A549 treated with Mapracorat at 1 μM for 4 hours (cell line): ENCODE measurements around the gene RNU6-1. TPM values are rescaled to one million over a fixed set of nuclear protein-coding genes. Genes with fewer than 3 reads are reported as not detected.

ENCODE experiments used
- total RNA-seq: library from RNA; stranded (reverse); fragments of 200-300 nt; extraction: Qiagen RNA extraction; gene quantifications from 5 replicates; pipeline ENCODE4 v1.2.3, GENCODE V29; 2022

RNU6-1 gene
- not detected in 5 replicates for total RNA-seq

DNA sequence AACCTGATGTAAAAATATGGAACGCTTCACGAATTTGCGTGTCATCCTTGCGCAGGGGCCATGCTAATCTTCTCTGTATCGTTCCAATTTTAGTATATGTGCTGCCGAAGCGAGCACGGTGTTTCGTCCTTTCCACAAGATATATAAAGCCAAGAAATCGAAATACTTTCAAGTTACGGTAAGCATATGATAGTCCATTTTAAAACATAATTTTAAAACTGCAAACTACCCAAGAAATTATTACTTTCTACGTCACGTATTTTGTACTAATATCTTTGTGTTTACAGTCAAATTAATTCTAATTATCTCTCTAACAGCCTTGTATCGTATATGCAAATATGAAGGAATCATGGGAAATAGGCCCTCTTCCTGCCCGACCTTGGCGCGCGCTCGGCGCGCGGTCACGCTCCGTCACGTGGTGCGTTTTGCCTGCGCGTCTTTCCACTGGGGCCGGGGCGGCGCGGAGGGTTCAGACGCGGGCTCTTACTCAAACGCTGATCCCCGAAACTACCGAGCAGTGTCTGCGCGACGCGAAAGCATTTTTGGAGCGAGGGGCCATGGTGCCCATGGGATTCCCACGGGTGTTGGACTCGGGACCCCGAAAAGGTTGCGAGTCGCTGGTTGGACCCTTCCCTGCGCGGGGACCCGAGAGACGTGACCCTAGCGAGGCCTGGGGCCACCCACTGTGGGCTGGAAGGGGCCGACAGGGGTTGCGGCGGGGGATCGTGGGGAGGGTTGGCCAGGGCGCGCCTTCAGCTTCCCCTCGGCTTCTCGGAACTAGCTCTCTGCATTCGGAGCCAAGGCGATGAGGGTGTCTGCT lies at the start of gene RNU6-1:
RNU6-1 (minus strand) TSS at position 117 of the 820 bp plus-strand sequence.

DNA sequence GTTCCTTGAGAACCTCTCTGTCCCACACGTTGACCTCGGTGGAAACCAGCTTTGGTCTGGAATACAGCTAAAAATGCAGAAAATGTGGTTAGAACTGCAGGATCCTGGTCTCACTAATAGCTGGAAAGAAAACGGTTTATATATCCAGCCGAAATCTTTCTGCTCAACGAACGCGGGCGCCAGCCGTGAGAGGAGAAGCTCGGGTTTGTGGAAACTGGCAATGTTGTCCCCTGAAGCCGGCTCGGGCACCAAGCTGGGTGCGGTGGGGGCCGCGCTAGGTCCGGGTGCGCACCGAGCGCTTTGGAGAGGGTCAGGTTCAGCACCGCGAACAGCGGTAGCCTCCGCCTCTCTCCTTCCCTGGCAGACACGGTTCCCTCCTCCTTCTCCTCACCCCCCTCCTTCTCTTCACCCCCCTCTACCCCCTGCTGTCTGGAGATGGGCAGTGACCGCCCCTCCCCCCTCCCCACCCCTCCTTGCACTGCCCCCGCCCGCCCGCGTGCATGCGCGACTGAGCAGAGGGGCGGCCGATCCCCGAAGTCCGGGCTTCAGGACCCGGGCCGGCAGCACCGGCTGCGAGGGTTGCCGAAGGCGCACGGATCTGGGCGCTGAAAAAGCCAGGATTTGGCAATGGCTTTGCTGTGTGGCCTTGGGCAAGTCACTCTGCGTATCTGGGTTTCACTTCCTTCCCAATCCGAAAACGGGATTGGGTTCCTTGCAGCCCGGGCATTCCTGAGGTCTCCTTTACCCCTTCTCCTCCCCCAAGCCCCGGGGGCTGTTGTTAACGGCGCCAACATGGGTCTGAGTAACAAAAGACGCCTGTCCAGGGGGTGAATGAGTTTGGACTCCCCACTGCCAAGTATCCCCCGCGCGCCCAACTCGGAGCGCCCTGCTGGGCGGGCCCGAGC lies 14.6 kb downstream of the RNU6-1 start, which contains the start of gene SKOR1:
SKOR1 (plus strand) TSS at position 534 of the 905 bp plus-strand sequence; CDS start at position 628, 94 bp downstream.

Other genes starting within 250 kb of the RNU6-1 start
- gene SKOR1, start 14.5 kb downstream of the RNU6-1 start, total RNA-seq = 0.04 to 0.07 TPM (median 0.05 TPM) in 3 of 5 replicates, not detected in the others
- 16.1 to 22.9 TPM (median 22.3 TPM) in 5 replicates for gene PIAS1, start 214.3 kb upstream of the RNU6-1 start, total RNA-seq